Measurements from ENCODE around the gene H2AZ2.

The H2AZ2 gene

GRCh38 chr7:44827567-44827966 is 20.3 kb downstream of the H2AZ2 start:
- H3K4me3 ChIP-seq (ENCODE audit: low read length), result no peak overlapping the region
- DNase-seq (ENCODE audit: low read depth), result no peak
- TF ChIP-seq CTCF (conservative IDR thresholded peaks at IDR 0.05; ENCODE audit: low read depth, low read length), result no peak

GRCh38 chr7:44824894-44825526 is 22.9 kb downstream of the H2AZ2 start:
- TF ChIP-seq CTCF (conservative IDR thresholded peaks at IDR 0.05; ENCODE audit: low read depth, low read length), result no peak
- DNase-seq (ENCODE audit: low read depth), result no peak
- no peak overlapping the region for H3K4me3 ChIP-seq (ENCODE audit: low read length)

- no peak for TF ChIP-seq CTCF (conservative IDR thresholded peaks at IDR 0.05; ENCODE audit: low read depth, low read length)
- no peak for DNase-seq (ENCODE audit: low read depth)
- no peak overlapping the region for H3K4me3 ChIP-seq (ENCODE audit: low read length)
These were observed 24.6 kb downstream of the H2AZ2 start for GRCh38 chr7:44823255-44823781.

- no peak for DNase-seq (ENCODE audit: low read depth)
- H3K4me3 ChIP-seq (ENCODE audit: low read length), result no peak overlapping the region
- no peak for TF ChIP-seq CTCF (conservative IDR thresholded peaks at IDR 0.05; ENCODE audit: low read depth, low read length)
These were observed 28.6 kb downstream of the H2AZ2 start for GRCh38 chr7:44819292-44819691.

- DNase-seq (ENCODE audit: low read depth), result no peak
- TF ChIP-seq CTCF (conservative IDR thresholded peaks at IDR 0.05; ENCODE audit: low read depth, low read length), result no peak
- no peak overlapping the region for H3K4me3 ChIP-seq (ENCODE audit: low read length)
These were observed 33.0 kb downstream of the H2AZ2 start for GRCh38 chr7:44814919-44815318.

GRCh38 chr7:44811571-44811970 is 36.3 kb downstream of the H2AZ2 start:
- no peak for DNase-seq (ENCODE audit: low read depth)
- no peak for TF ChIP-seq CTCF (conservative IDR thresholded peaks at IDR 0.05; ENCODE audit: low read depth, low read length)
- no peak overlapping the region for H3K4me3 ChIP-seq (ENCODE audit: low read length)

GRCh38 chr7:44811093-44811492 is 36.8 kb downstream of the H2AZ2 start:
- DNase-seq (ENCODE audit: low read depth), result no peak
- no peak overlapping the region for H3K4me3 ChIP-seq (ENCODE audit: low read length)
- no peak for TF ChIP-seq CTCF (conservative IDR thresholded peaks at IDR 0.05; ENCODE audit: low read depth, low read length)

Data from retinal pigment epithelial cell (primary cell).